HepG2 (cell line): ENCODE data around the gene CHST1.

Experiments
- ARNT ChIP-seq: fragments of 450-650 bp; IDR thresholded peaks from 2 replicates; pipeline ENCODE4 v1.6.1; 2017
- BHLHE40 ChIP-seq: IDR thresholded peaks from 2 replicates; pipeline ENCODE4 v1.6.1; 2011; ENCODE audit warnings: low read length, improper control_type of control experiment
- CTCF ChIP-seq: sonication (generic); formaldehyde crosslinking; IDR thresholded peaks from 2 replicates; pipeline ENCODE4 v1.5.0; 2020; ENCODE audit warnings: mild to moderate bottlenecking, missing genetic modification reagents, moderate library complexity
- EP300 ChIP-seq, 3 experiments: sonication (generic) in 1 of 3; formaldehyde crosslinking in 1 of 3; IDR thresholded peaks; 2 replicates each; pipeline versions ENCODE4 v1.5.1 to v1.6.1; 2011 to 2020; ENCODE audit warnings: low read depth in 2 of 3, low read length in 2 of 3, borderline replicate concordance in 1 of 3, improper control_type of control experiment in 1 of 3, mild to moderate bottlenecking in 1 of 3, missing genetic modification reagents in 1 of 3, moderate library complexity in 1 of 3
- GATA4 ChIP-seq: sonication (generic); IDR thresholded peaks from 2 replicates; pipeline ENCODE4 v1.6.1; 2016; ENCODE audit warnings: antibody characterized with exemption, low read depth, borderline replicate concordance
- HMG20A ChIP-seq: IDR thresholded peaks from 2 replicates; pipeline ENCODE4 v1.6.1; 2016; ENCODE audit warnings: borderline replicate concordance
- HOXD1 ChIP-seq: sonication (generic); formaldehyde crosslinking; IDR thresholded peaks from 2 replicates; pipeline ENCODE4 v1.5.0; 2020; ENCODE audit warnings: missing genetic modification reagents
- PATZ1 ChIP-seq: sonication (generic); formaldehyde crosslinking; IDR thresholded peaks from 2 replicates; pipeline ENCODE4 v1.4.0; 2020; ENCODE audit warnings: missing genetic modification reagents
- SNRNP70 ChIP-seq: fragments of 200-400 bp; formaldehyde crosslinking; IDR thresholded peaks from 2 replicates; pipeline ENCODE4 v1.6.1; 2017; ENCODE audit warnings: mild to moderate bottlenecking, low read depth, low read length, moderate library complexity
- SRF ChIP-seq: IDR thresholded peaks from 2 replicates; pipeline ENCODE4 v1.6.1; 2011; ENCODE audit warnings: mild to moderate bottlenecking, low read depth, low read length, moderate library complexity
- TEF ChIP-seq: sonication (generic); formaldehyde crosslinking; IDR thresholded peaks from 2 replicates; pipeline ENCODE4 v1.5.0; 2020; ENCODE audit warnings: missing genetic modification reagents
- TF ChIP-seq, protein P1 (sequence below): sonication (generic); formaldehyde crosslinking; IDR thresholded peaks from 2 replicates; pipeline ENCODE4 v1.4.0; 2020; ENCODE audit warnings: missing genetic modification reagents

- TF ChIP-seq ARNT (no peak), HMG20A (no peak), HOXD1 (CRISPR knock-in tag) (no peak), PATZ1 (no peak), SNRNP70 (no peak), SRF (no peak), TEF (CRISPR knock-in tag) (no peak), GATA4 (no peak), BHLHE40 (no peak), CTCF (no peak), EP300 (IDR thresholded peaks at IDR 0.05; ENCODE audit: low read depth in 2 of 2, low read length in 2 of 2) (no peak), EP300 (CRISPR knock-in tag; IDR thresholded peaks at IDR 0.05; ENCODE audit: borderline replicate concordance) (no peak)
- TF ChIP-seq, protein P1, sequence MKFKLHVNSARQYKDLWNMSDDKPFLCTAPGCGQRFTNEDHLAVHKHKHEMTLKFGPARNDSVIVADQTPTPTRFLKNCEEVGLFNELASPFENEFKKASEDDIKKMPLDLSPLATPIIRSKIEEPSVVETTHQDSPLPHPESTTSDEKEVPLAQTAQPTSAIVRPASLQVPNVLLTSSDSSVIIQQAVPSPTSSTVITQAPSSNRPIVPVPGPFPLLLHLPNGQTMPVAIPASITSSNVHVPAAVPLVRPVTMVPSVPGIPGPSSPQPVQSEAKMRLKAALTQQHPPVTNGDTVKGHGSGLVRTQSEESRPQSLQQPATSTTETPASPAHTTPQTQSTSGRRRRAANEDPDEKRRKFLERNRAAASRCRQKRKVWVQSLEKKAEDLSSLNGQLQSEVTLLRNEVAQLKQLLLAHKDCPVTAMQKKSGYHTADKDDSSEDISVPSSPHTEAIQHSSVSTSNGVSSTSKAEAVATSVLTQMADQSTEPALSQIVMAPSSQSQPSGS (CRISPR knock-in tag): no peak
Observed at GRCh38 chr11:45670386-45671135, 5.1 kb upstream of the CHST1 start.
